Gastroesophageal sphincter (tissue), 4 donors: ENCODE data around the gene TMEM196. TPM values are rescaled to one million over a fixed set of nuclear protein-coding genes. Genes with fewer than 3 reads are reported as not detected.

ENCODE experiments used
- ATAC-seq: fragments of 150-250 bp; one replicate; pipeline ENCODE4 v1.9.1; 2016; ENCODE audit warnings: mild to moderate bottlenecking, moderate library complexity
- H3K27ac ChIP-seq, 4 donors: fragments of 200-600 bp; sonication (generic) in 3 of 4; 1 replicate in 3 of 4; 2 replicates in 1 of 4; pipeline ENCODE4 v1.5.1; 2016 to 2019
- H3K27me3 ChIP-seq: fragments of 200-600 bp; sonication (generic); one replicate; pipeline ENCODE4 v1.5.1; 2019
- H3K36me3 ChIP-seq, 2 donors: fragments of 200-600 bp; sonication (generic); one replicate each; pipeline ENCODE4 v1.5.1; 2019; ENCODE audit warnings: control low read depth in 1 of 2
- H3K4me1 ChIP-seq, 3 donors: fragments of 200-600 bp; sonication (generic); 1 replicate in 2 of 3; 2 replicates in 1 of 3; pipeline ENCODE4 v1.5.1; 2016 to 2019; ENCODE audit warnings: control low read depth in 2 of 3
- H3K4me3 ChIP-seq, 2 donors: fragments of 200-600 bp; sonication (generic); one replicate each; pipeline ENCODE4 v1.5.1; 2019; ENCODE audit warnings: mild to moderate bottlenecking in 1 of 2, moderate library complexity in 1 of 2
- H3K9me3 ChIP-seq, 3 donors: fragments of 200-600 bp; sonication (generic); one replicate each; pipeline ENCODE4 v1.5.1; 2017 to 2019; ENCODE audit warnings: control low read depth in 2 of 3
- CTCF ChIP-seq, 4 experiments: fragments of 200-600 bp in 2 of 4; fragments of 450-650 bp in 2 of 4; sonication (generic) in 1 of 4; IDR thresholded peaks; one replicate each; pipeline ENCODE4 v1.5.1; 2017 to 2019; ENCODE audit warnings: antibody characterized with exemption in 4 of 4, mild to moderate bottlenecking in 2 of 4, moderate library complexity in 2 of 4
- EP300 ChIP-seq: sonication (generic); formaldehyde crosslinking; IDR thresholded peaks from one replicate; pipeline ENCODE4 v1.6.1; 2017; ENCODE audit warnings: antibody characterized with exemption, mild to moderate bottlenecking
- POLR2A ChIP-seq, 2 donors: fragments of 450-650 bp; IDR thresholded peaks; one replicate each; pipeline ENCODE4 v1.6.1; 2017; ENCODE audit warnings: antibody characterized with exemption in 2 of 2, mild to moderate bottlenecking in 2 of 2, moderate library complexity in 1 of 2
- POLR2AphosphoS5 ChIP-seq: sonication (generic); formaldehyde crosslinking; IDR thresholded peaks from one replicate; pipeline ENCODE4 v1.6.1; 2017; ENCODE audit warnings: antibody characterized with exemption
- WGBS, 2 donors: methylation state at CpG; one replicate each; pipeline ENCODE4 v1.1.5; 2018; ENCODE audit warnings: low coverage in 1 of 2; 5-methylcytosine and 5-hydroxymethylcytosine counted together
- total RNA-seq, 4 donors: library from RNA; depleted of rRNA; stranded (reverse); fragments of >200 nt; gene quantifications; one replicate each; pipeline ENCODE4 v1.1.0, GENCODE V29; 2016

The TMEM196 gene
- total RNA-seq, 4 donors from 2014 or later = 0.22 TPM; not detected in 3

DNA sequence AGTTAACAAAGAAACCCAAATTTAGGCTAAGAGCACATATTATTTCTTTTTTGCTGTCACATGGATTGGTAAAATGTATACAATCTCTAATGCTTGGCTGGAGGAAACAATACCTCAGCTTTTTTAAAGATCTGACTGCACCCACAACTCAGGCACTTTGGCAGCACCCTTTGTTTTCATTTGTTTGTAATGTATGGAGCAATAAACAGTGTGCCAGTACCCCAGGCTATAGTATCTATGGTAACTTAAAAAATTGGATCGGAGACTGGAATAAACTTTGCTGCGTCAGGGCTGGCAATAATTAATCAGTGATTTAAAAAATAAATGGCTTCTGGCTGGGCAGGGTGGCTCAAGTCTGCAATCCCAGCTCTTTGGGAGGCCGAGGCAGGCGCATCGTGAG is 91.8 kb downstream of the TMEM196 start:
- no peak for ATAC-seq
- no peak overlapping the region for H3K27ac ChIP-seq
- H3K4me1 ChIP-seq = no peaks in the 10 kb centered on the region
- no peaks in the 10 kb centered on the region for H3K27me3 ChIP-seq
- H3K36me3 ChIP-seq = no peaks in the 10 kb centered on the region
- TF ChIP-seq CTCF (IDR thresholded peaks at IDR 0.05) (no peak), EP300 (no peak), POLR2AphosphoS5 (no peak), POLR2A (IDR thresholded peaks at IDR 0.05) (no peak)
- 64 to 75% methylated on average over 4 to 5 of the region's 5 CpGs for WGBS, 2 donors
- no peak overlapping the region for H3K4me3 ChIP-seq
- no peaks in the 10 kb centered on the region for H3K9me3 ChIP-seq

GRCh38 chr7:19677180-19677579 is 96.2 kb downstream of the TMEM196 start:
- ATAC-seq = no peak
- 16 to 31% methylated on average over 2 of the region's 2 CpGs for WGBS, 2 donors
- Histone ChIP-seq H3K27ac (no peak overlapping the region), H3K4me1 (no peaks in the 10 kb centered on the region), H3K9me3 (no peaks in the 10 kb centered on the region), H3K4me3 (no peak overlapping the region), H3K27me3 (no peaks in the 10 kb centered on the region), H3K36me3 (no peaks in the 10 kb centered on the region)
- TF ChIP-seq CTCF (IDR thresholded peaks at IDR 0.05) (no peak), POLR2A (IDR thresholded peaks at IDR 0.05) (no peak)

DNA sequence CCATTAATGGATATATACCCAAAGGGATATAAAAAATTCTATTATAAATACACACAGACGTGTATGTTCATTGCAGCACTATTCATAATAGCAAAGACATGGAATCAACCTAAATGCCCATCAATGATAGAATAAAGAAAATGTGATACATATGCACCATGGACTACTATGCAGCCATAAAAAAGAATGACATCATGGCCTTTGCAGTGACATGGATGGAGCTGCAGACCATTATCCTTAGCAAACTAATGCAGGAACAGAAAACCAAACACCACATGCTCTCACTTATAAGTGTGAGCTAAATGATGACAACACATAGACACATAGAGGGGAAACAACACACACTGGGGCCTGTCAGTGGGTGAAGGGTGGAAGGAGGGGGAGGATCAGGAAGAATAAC is 97.6 kb downstream of the TMEM196 start:
- H3K4me3 ChIP-seq = no peak overlapping the region
- WGBS, 2 donors = 70 to 86% methylated on average over 1 of the region's 1 CpG

GRCh38 chr7:19674266-19674960 is 99.0 kb downstream of the TMEM196 start:
- Histone ChIP-seq H3K4me1 (no peaks in the 10 kb centered on the region), H3K4me3 (no peak overlapping the region), H3K27me3 (no peaks in the 10 kb centered on the region), H3K9me3 (no peaks in the 10 kb centered on the region), H3K27ac (no peak overlapping the region), H3K36me3 (no peaks in the 10 kb centered on the region)
- ATAC-seq = no peak
- WGBS, 2 donors = 86 to 91% methylated on average over 5 of the region's 5 CpGs
- TF ChIP-seq CTCF (IDR thresholded peaks at IDR 0.05) = no peak
- TF ChIP-seq EP300 = no peak
- TF ChIP-seq POLR2A (IDR thresholded peaks at IDR 0.05) = no peak
- TF ChIP-seq POLR2AphosphoS5 = no peak

More for the DNA sequence above, 97.6 kb downstream of the TMEM196 start:
- no peak for ATAC-seq
- Histone ChIP-seq H3K27me3 (no peaks in the 10 kb centered on the region), H3K4me1 (no peaks in the 10 kb centered on the region), H3K27ac (no peak overlapping the region), H3K9me3 (no peaks in the 10 kb centered on the region), H3K36me3 (no peaks in the 10 kb centered on the region)
- TF ChIP-seq POLR2A (IDR thresholded peaks at IDR 0.05) = no peak
- no peak for TF ChIP-seq POLR2AphosphoS5
- no peak for TF ChIP-seq CTCF (IDR thresholded peaks at IDR 0.05)
- no peak for TF ChIP-seq EP300

- WGBS, 2 donors = 75 to 93% methylated on average over 1 of the region's 1 CpG
Observed at GRCh38 chr7:19670806-19671205, 102.6 kb downstream of the TMEM196 start.

More at GRCh38 chr7:19670806-19671205, 102.6 kb downstream of the TMEM196 start:
- Histone ChIP-seq H3K27ac (no peak overlapping the region), H3K4me3 (no peak overlapping the region), H3K4me1 (no peaks in the 10 kb centered on the region), H3K9me3 (no peaks in the 10 kb centered on the region), H3K36me3 (no peaks in the 10 kb centered on the region), H3K27me3 (no peaks in the 10 kb centered on the region)
- no peak for ATAC-seq
- no peak for TF ChIP-seq POLR2AphosphoS5
- no peak for TF ChIP-seq EP300
- no peak for TF ChIP-seq POLR2A (IDR thresholded peaks at IDR 0.05)
- TF ChIP-seq CTCF (IDR thresholded peaks at IDR 0.05) = no peak
